ENCODE results near the gene MIGA1. TPM values are rescaled to one million over a fixed set of nuclear protein-coding genes. Genes with fewer than 3 reads are reported as not detected.

The MIGA1 gene
- total and polyA plus RNA-seq, 7 donors = 1.2 to 22.2 (median 18.8) TPM

- peak overlapping the region in 1 of 4 donors; percentile 15 for H3K4me3 ChIP-seq
- H3K27me3 ChIP-seq = no peaks in the 10 kb centered on the region
- intact Hi-C loops (cut with DNase I) = loop anchor here (5.0 kb wide), 1 partner anchor 36 kb away; no protein-coding TSS in a partner anchor
- peaks cover 0 to 91% (median 36%) of the 10 kb centered on the region in 4 donors for H3K36me3 ChIP-seq
- H3K4me1 ChIP-seq = peaks cover 0 to 16% (median 7%) of the 10 kb centered on the region in 4 donors
- H3K27ac ChIP-seq = peak overlapping the region in 2 of 4 donors; percentile 33 to 45
- no peak for DNase-seq
- TF ChIP-seq POLR2AphosphoS5 (IDR thresholded peaks at IDR 0.05) = no peak
- no peak for TF ChIP-seq CTCF (IDR thresholded peaks at IDR 0.05)
- TF ChIP-seq EP300 (IDR thresholded peaks at IDR 0.05) = no peak
- no peak for TF ChIP-seq POLR2A (IDR thresholded peaks at IDR 0.05)
- H3K9me3 ChIP-seq = no peaks in the 10 kb centered on the region
- 47 to 68% methylated on average over 13 of the region's 13 CpGs for WGBS, 2 donors
Measured at GRCh38 chr1:77926561-77927357, 147.3 kb downstream of the MIGA1 start.

GRCh38 chr1:77927414-77927813 is 148.0 kb downstream of the MIGA1 start:
- 91 to 93% methylated on average over 4 of the region's 4 CpGs for WGBS, 2 donors
- intact Hi-C loops (cut with DNase I) = loop anchor here (5.0 kb wide), 1 partner anchor 35 kb away; no protein-coding TSS in a partner anchor
- Histone ChIP-seq H3K36me3 (peaks cover 0 to 91% (median 37%) of the 10 kb centered on the region in 4 donors), H3K27me3 (no peaks in the 10 kb centered on the region), H3K9me3 (no peaks in the 10 kb centered on the region), H3K4me3 (no peak overlapping the region), H3K27ac (no peak overlapping the region), H3K4me1 (peaks cover 0 to 16% (median 7%) of the 10 kb centered on the region in 4 donors)
- TF ChIP-seq EP300 (IDR thresholded peaks at IDR 0.05) (no peak), CTCF (IDR thresholded peaks at IDR 0.05) (no peak), POLR2A (IDR thresholded peaks at IDR 0.05) (no peak), POLR2AphosphoS5 (IDR thresholded peaks at IDR 0.05) (no peak)
- no peak for DNase-seq

Other genes starting within 250 kb of the MIGA1 start
- gene ZZZ3, start 97.0 kb upstream of the MIGA1 start, total RNA-seq = 10 to 100 TPM; 58.1 to 69.4 (median 66.7) TPM
- 10 to 100 TPM in 1 of 3 donors, 1 to 10 TPM in 2; 5.3 to 12.9 (median 9.6) TPM for gene ZZZ3, start 97.0 kb upstream of the MIGA1 start, polyA plus RNA-seq
- gene USP33, start 19.8 kb upstream of the MIGA1 start, total RNA-seq = 10 to 100 TPM; 47.5 to 81.6 (median 70.2) TPM
- gene USP33, start 19.8 kb upstream of the MIGA1 start, polyA plus RNA-seq = 10 to 100 TPM; 23.4 to 28.7 (median 24.6) TPM
- 100 to 1,000 TPM in 2 of 4 donors, 10 to 100 TPM in 2; 68.8 to 158 (median 95.3) TPM for gene NEXN, start 109.0 kb downstream of the MIGA1 start, total RNA-seq
- gene NEXN, start 109.0 kb downstream of the MIGA1 start, polyA plus RNA-seq = 1 to 10 TPM; 4.2 to 7.9 (median 6.0) TPM
- 10 to 100 TPM; 60.6 to 79.2 (median 71.3) TPM for gene FUBP1, start 199.4 kb downstream of the MIGA1 start, total RNA-seq
- gene FUBP1, start 199.4 kb downstream of the MIGA1 start, polyA plus RNA-seq = 10 to 100 TPM; 20.8 to 60.4 (median 22.8) TPM
- gene DNAJB4, start 225.3 kb downstream of the MIGA1 start, total RNA-seq = 10 to 100 TPM; 29.6 to 41.7 (median 37.4) TPM
- gene DNAJB4, start 225.3 kb downstream of the MIGA1 start, polyA plus RNA-seq = 10 to 100 TPM in 2 of 3 donors, 1 to 10 TPM in 1; 7.8 to 16.2 (median 16.0) TPM

All from sigmoid colon (tissue), 7 donors.